ENCODE data around the gene REC114. TPM values are rescaled to one million over a fixed set of nuclear protein-coding genes. Genes with fewer than 3 reads are reported as not detected.
"Not testable (repeated sequence)": the region's sequence is repeated elsewhere in the genome, so short reads cannot be mapped to it uniquely, and the experiment has no call there.

REC114 gene
- total and polyA plus RNA-seq, 2 donors, result not detected

DNA sequence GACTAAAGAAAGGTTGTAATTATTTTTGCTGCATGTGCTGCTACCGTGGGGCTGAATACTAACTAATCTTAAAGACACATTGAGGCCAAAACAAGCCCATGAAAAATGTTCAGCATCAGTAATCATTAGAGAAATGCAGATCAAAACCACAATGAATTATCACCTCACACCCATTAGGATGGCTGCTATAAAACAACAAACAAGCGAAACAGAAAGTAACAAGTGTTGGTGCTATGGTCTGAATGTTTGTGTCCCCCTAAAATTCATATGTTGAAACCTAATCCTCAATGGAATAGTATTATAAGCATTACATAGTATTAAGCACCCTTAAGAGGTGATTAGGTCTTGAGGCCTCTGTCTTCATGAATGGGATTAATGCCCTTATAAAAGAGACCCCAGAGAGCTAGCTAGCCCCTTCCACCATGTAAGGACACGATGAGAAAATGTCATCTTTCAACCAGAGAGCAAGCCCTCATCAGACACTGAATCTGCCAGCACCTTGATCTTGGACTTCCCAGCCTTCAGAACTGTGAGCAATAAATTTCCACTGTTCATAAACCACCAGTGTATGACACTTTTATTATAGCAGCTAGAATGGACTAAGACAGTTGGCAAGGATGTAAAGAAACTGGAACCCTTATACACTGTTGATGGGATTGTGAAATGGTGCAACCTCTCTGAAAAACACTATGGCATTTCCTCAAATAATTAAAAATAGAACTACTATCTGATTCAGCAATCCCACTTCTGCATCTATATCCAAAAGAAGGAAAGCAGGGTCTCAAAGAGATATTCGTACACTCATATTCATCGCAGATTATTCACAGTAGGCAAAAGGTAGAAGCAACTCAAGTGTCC is 76.1 kb downstream of the REC114 start:
- Histone ChIP-seq H3K4me1 (ENCODE audit: insufficient read depth) (no peaks in the 10 kb centered on the region), H3K4me3 (ENCODE audit: low read depth, low read length) (no peak overlapping the region), H3K27ac (ENCODE audit: low read depth) (no peak overlapping the region), H3K36me3 (ENCODE audit: insufficient read depth) (no peaks in the 10 kb centered on the region)
- no peak for DNase-seq (ENCODE audit: extremely low spot score)
- 81% methylated on average over 5 of the region's 5 CpGs for WGBS

DNA sequence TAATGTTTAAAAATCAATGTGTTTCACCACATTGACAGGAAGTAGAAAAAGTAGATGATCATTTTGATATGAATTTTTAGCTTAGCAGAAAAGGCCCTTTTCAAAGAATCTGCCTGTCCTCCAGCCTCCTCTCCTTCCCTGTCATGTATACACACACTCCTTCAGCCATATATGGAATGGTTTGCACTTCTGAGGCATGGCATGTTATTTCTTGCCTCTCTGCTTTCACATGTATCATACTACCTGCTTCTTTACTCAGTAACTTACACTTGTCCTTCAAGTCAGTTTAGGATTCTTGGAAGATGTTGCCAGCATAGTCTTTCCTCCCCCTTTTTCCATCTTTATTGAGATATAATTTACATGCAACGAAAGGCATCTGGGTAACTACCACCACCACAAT is 79.0 kb downstream of the REC114 start:
- H3K36me3 ChIP-seq (ENCODE audit: insufficient read depth), result no peaks in the 10 kb centered on the region
- DNase-seq (ENCODE audit: extremely low spot score), result no peak
- H3K27ac ChIP-seq (ENCODE audit: low read depth), result no peak overlapping the region
- H3K4me3 ChIP-seq (ENCODE audit: low read depth, low read length), result no peak overlapping the region
- 90% methylated on average over 1 of the region's 1 CpG for WGBS
- no peaks in the 10 kb centered on the region for H3K4me1 ChIP-seq (ENCODE audit: insufficient read depth)

DNA sequence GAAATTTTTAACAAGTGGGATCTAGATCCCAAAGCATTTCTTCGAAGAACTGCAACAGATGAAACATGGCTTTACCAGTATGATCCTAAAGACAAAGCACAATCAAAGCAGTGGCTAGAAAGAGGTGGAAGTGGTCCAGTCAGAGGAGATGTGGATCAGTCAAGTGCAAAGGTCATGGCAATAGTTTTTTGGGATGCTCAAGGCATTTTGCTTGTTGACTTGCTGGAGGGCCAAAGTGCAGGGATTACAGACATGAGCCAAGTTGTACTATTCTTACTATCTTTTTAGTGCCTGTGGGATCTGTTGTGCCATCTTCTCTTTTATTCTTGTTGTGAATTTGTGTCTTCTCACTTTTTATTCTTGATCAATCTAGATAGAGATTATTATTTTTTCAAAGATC is 82.0 kb downstream of the REC114 start:
- no peak overlapping the region for H3K27ac ChIP-seq (ENCODE audit: low read depth)
- 89% methylated on average over 1 of the region's 1 CpG for WGBS
- no peak overlapping the region for H3K4me3 ChIP-seq (ENCODE audit: low read depth, low read length)
- no peaks in the 10 kb centered on the region for H3K4me1 ChIP-seq (ENCODE audit: insufficient read depth)
- no peaks in the 10 kb centered on the region for H3K36me3 ChIP-seq (ENCODE audit: insufficient read depth)
- DNase-seq (ENCODE audit: extremely low spot score), result no peak

DNA sequence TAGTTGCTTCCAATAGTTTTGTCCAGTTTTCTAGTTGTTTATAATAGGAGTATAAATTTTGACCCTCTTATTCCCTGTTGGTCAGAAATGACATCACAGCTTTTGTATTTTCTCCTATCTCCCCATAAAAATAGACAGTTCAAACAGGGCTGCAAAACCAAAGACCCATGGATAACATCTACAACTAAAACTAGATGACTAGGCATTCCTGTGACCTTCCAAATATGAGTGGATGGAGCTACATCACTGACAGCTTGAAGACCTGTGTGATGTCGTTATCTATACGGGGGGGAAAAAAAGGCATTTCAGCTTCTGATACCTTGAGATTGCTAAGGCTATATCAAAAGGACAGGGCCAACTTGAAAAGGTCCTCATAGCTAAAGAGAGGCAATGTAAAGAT is 84.6 kb downstream of the REC114 start:
- Histone ChIP-seq H3K4me3 (ENCODE audit: low read depth, low read length) (no peak overlapping the region), H3K27ac (ENCODE audit: low read depth) (no peak overlapping the region), H3K36me3 (ENCODE audit: insufficient read depth) (no peaks in the 10 kb centered on the region), H3K4me1 (ENCODE audit: insufficient read depth) (no peaks in the 10 kb centered on the region)
- DNase-seq (ENCODE audit: extremely low spot score), result no peak
- WGBS, result 75% methylated on average over 2 of the region's 2 CpGs

DNA sequence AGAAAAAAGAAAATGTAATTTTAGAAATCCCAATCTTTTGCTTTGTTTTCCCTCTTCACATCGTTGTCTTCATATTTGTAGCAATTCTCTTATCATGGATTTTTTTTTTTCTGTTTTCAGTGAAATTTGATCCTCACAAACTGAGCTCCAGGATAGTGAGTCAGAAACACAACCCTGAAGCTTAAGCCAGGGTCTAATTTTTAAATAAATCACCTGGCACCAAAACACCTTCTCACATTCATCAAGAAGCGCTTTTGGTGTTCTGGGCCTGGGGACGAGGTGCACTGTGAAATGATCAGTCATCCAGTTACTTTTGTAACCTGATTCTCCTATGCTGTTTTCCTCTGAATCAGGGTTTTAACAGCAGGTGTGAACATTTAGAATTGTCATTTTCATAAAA is 87.7 kb downstream of the REC114 start:
- H3K27ac ChIP-seq (ENCODE audit: low read depth), result no peak overlapping the region
- no peak for DNase-seq (ENCODE audit: extremely low spot score)
- no peaks in the 10 kb centered on the region for H3K4me1 ChIP-seq (ENCODE audit: insufficient read depth)
- no peaks in the 10 kb centered on the region for H3K36me3 ChIP-seq (ENCODE audit: insufficient read depth)
- WGBS, result 45% methylated on average over 3 of the region's 3 CpGs
- no peak overlapping the region for H3K4me3 ChIP-seq (ENCODE audit: low read depth, low read length)

DNA sequence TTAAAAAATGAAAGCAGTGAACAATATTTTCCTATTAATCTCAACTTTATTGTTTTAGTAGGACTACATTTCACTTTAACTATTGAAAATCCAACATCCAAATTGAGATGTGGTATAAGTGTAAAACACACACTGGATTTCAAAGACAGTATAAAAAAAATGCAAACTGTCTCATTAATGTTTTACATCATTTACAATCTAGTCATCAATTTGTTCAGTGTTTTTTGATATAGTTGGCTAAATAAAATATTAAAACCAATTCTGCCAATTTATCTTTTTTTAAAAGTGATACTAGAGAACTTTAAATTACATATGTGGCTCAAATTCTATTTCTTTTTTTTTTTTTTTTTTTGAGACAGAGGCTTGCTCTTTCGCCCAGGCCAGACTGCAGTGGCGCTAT is 95.2 kb downstream of the REC114 start:
- no peaks in the 10 kb centered on the region for H3K4me1 ChIP-seq (ENCODE audit: insufficient read depth)
- DNase-seq (ENCODE audit: extremely low spot score), result no peak
- WGBS, result 100% methylated on average over 2 of the region's 2 CpGs
- no peaks in the 10 kb centered on the region for H3K36me3 ChIP-seq (ENCODE audit: insufficient read depth)
- no peak overlapping the region for H3K27ac ChIP-seq (ENCODE audit: low read depth)
- H3K4me3 ChIP-seq (ENCODE audit: low read depth, low read length), result no peak overlapping the region

DNA sequence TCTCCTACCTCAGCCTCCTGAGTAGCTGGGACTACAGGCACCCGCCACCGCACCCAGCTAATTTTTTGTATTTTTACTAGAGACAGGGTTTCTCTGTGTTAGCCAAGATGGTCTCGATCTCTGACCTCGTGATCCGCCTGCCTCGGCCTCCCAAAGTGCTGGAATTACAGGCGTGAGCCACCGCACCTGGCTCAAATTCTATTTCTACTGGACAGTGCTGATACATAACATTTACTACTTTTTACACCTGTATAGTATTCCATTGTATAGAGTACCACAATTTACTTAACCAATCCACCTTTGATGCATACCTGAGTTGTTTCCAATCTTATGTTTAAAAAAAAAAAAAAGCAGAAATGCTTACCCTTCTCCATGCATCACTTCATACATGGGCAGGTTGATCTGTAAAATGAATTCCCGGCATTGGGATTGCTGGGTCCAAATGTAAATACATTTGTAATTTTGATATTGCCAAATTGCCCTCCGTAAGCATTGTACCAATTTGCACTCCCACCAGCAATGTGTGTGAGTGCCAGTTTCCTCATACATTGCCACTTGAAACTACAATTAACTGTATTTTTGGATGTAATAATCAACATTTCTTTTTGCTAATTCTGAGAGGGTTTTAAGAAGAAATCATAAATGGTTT is 95.7 kb downstream of the REC114 start:
- no peak overlapping the region for H3K27ac ChIP-seq (ENCODE audit: low read depth)
- H3K36me3 ChIP-seq (ENCODE audit: insufficient read depth), result no peaks in the 10 kb centered on the region
- H3K4me3 ChIP-seq (ENCODE audit: low read depth, low read length), result no peak overlapping the region
- 98% methylated on average over 10 of the region's 10 CpGs for WGBS
- H3K4me1 ChIP-seq (ENCODE audit: insufficient read depth), result no peaks in the 10 kb centered on the region
- DNase-seq (ENCODE audit: extremely low spot score), result no peak

DNA sequence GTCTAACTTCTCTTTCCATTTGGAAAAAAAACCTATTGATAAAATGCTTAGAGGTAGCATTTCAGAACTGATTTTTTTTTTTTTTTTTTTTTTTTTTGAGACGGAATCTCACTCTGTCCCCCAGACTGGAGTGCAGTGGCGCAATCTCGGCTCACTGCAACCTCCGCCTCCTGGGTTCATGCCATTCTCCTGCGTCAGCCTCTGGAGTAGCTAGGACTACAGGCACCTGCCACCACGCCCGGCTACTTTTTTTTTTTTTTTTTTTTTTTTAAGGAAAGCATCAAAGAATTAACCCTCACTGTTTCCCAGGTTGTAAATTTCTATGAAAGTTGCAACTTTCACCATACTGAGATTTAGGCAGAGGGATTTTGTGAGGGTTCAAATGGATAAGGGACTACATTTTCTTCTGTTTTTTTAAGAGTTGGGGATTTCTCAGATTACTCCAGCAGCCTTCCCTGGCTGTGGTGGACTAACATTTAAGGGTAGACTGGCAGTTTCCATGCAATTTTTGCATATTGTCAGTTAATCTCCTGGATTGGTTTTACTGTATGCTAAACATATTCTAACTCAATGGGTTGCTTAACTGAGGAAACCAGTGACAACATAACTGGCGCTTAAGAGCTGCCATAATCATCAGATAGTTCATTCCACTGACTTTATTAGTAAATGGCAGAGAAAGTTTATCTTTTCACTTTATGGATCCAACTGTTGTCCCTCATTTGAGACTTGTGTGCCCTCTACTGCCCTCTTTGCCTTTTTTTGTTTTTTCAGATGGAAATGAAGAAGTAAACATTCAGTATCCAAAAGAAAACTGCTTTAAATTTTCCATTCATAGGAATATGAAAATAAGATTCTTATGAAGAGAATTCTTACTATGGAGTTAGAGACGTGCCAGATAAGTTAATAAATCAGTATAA is 96.5 kb downstream of the REC114 start:
- H3K36me3 ChIP-seq (ENCODE audit: insufficient read depth), result no peaks in the 10 kb centered on the region
- no peak overlapping the region for H3K27ac ChIP-seq (ENCODE audit: low read depth)
- H3K4me3 ChIP-seq (ENCODE audit: low read depth, low read length), result no peak overlapping the region
- WGBS, result 74% methylated on average over 9 of the region's 9 CpGs
- no peak for DNase-seq (ENCODE audit: extremely low spot score)
- no peaks in the 10 kb centered on the region for H3K4me1 ChIP-seq (ENCODE audit: insufficient read depth)

DNA sequence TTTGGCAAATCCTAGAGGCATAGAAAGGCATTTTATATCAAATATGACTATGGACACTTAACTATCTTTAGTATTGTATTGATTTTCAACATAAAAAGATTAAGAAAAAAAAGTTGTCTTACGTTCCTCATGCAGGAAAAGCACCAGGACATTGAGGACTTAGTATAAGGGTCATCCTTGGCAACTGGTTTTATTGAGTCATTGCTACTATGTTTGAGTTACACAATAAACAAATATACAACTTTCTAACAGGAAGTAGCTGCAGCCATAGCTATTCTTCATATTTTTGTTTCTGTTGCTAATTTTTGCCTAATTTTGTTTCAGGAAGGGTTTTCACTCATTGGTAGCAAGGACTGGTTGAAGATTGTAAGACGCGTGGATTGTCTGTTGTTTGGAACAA is 97.2 kb downstream of the REC114 start:
- H3K4me3 ChIP-seq (ENCODE audit: low read depth, low read length), result no peak overlapping the region
- H3K4me1 ChIP-seq (ENCODE audit: insufficient read depth), result no peaks in the 10 kb centered on the region
- H3K27ac ChIP-seq (ENCODE audit: low read depth), result no peak overlapping the region
- 75% methylated on average over 3 of the region's 3 CpGs for WGBS
- H3K36me3 ChIP-seq (ENCODE audit: insufficient read depth), result no peaks in the 10 kb centered on the region
- DNase-seq (ENCODE audit: extremely low spot score), result no peak

DNA sequence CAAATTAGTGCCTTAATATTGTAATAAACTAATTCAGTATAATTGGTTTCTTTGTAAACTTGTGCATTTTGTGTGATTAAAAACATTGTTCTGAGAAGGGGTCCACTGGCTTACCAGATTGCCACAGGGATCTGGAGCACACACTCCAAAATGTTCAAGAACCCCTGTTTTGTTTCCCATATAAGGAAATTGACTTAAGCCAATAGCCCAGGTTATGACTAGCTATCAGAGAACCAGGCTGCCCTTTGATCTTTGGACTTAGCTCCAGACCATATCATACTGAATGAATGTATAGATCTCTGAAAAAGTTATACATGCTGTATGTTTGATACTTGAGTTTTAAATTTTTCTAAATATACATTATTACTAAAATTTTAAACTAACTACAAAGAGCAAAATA is 98.5 kb downstream of the REC114 start:
- H3K36me3 ChIP-seq (ENCODE audit: insufficient read depth), result no peaks in the 10 kb centered on the region
- H3K4me3 ChIP-seq (ENCODE audit: low read depth, low read length), result no peak overlapping the region
- no peak overlapping the region for H3K27ac ChIP-seq (ENCODE audit: low read depth)
- no peaks in the 10 kb centered on the region for H3K4me1 ChIP-seq (ENCODE audit: insufficient read depth)
- no peak for DNase-seq (ENCODE audit: extremely low spot score)

DNA sequence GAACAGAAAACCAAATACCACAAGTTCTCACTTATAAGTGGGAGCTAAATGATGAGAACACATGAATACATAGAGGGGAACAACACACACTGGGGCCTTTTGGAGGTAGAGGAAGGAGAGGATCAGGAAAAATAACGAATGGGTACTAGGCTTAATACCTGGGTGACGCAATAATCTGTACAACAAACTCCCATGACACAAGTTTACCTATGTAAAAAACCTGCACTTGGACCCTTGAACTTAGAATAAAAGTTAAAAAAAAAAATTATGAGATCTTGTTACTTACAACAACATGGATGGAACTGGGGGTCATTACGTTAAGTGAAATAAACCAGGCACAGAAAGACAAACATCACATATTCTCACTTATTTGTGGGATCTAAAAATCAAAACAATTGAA is 106.0 kb downstream of the REC114 start:
- not testable (repeated sequence) for DNase-seq (ENCODE audit: extremely low spot score); H3K4me3 ChIP-seq (ENCODE audit: low read depth, low read length); H3K27ac ChIP-seq (ENCODE audit: low read depth); H3K4me1 ChIP-seq (ENCODE audit: insufficient read depth); H3K36me3 ChIP-seq (ENCODE audit: insufficient read depth)
- 67% methylated on average over 3 of the region's 3 CpGs for WGBS

DNA sequence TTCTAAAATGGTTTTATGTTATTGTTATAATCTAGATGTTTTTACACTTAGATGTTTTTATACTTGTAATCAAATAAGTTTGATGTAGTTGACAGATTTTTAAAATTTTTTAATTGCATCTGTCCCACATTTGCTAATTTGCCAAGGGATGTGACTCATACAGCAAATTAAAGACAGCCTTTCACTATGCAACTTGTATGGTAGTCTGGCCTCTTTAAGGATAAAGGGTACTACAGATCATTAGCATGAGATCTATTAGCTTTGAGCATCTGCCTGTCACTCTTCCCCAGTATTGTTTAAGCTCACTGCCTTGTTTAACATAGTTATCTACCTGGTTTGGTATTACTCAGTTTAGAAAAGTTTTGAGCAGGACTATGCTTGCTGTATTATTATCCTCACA is 107.2 kb downstream of the REC114 start:
- Histone ChIP-seq H3K36me3 (ENCODE audit: insufficient read depth) (no peaks in the 10 kb centered on the region), H3K27ac (ENCODE audit: low read depth) (no peak overlapping the region), H3K4me3 (ENCODE audit: low read depth, low read length) (no peak overlapping the region), H3K4me1 (ENCODE audit: insufficient read depth) (no peaks in the 10 kb centered on the region)
- DNase-seq (ENCODE audit: extremely low spot score), result no peak

DNA sequence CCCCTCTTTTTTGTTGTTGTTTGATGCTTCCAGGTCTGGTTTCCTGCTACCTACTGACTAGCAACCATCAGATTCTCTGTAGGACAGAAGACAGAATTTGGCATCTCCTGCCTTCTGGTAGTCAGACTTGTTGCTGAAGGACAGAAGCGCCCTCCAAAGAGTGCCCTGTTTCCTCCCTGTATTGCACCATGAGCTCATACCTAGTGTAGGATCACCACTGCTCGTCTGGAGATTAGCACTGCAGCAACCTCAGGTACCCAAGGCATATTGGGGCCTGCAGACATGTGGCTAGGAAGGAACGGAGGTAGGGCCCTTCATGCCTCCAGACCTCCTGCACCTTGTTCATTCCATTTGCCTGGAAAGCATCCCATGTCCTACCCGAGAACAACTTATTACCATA is 112.1 kb downstream of the REC114 start:
- H3K36me3 ChIP-seq (ENCODE audit: insufficient read depth), result peaks cover 2% of the 10 kb centered on the region
- DNase-seq (ENCODE audit: extremely low spot score), result no peak
- H3K4me3 ChIP-seq (ENCODE audit: low read depth, low read length), result no peak overlapping the region
- H3K4me1 ChIP-seq (ENCODE audit: insufficient read depth), result no peaks in the 10 kb centered on the region
- no peak overlapping the region for H3K27ac ChIP-seq (ENCODE audit: low read depth)
- 85% methylated on average over 4 of the region's 4 CpGs for WGBS

DNA sequence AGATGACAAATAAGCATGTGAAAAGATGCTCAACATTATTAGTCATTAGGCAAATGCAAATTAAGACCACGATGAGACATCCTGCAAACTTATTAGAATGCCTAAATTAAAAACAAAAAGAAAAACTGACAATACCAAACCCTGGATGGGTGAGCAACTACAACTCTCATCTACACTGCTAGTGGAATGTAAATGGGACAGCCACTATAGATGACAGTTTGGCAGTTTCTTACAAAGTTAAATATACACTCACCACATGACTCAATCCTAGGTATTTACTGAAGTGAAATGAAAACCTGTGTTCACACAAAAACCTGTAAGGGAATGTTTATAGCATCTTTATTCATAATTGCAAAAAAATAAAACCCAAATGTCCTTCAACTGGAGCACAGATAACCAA is 115.6 kb downstream of the REC114 start:
- Histone ChIP-seq H3K4me3 (ENCODE audit: low read depth, low read length) (no peak overlapping the region), H3K36me3 (ENCODE audit: insufficient read depth) (peaks cover 3% of the 10 kb centered on the region), H3K27ac (ENCODE audit: low read depth) (no peak overlapping the region), H3K4me1 (ENCODE audit: insufficient read depth) (no peaks in the 10 kb centered on the region)
- WGBS, result 94% methylated on average over 1 of the region's 1 CpG
- DNase-seq (ENCODE audit: extremely low spot score), result no peak

All from urinary bladder (tissue), 4 donors.